GM04504 (cell line): ENCODE measurements around the gene COMT.

Experiments used
- DNase-seq: peaks from one replicate; pipeline ENCODE4 v3.0.0-alpha.2; 2012; ENCODE audit warnings: low read depth

The COMT gene

GRCh38 chr22:19982991-19983578 is 41.5 kb downstream of the COMT start:
- DNase-seq = no peak

- no peak for DNase-seq
These were observed 42.2 kb downstream of the COMT start for GRCh38 chr22:19983741-19984140.

- no peak for DNase-seq
These were observed 42.7 kb downstream of the COMT start for GRCh38 chr22:19984201-19984753.

- DNase-seq = no peak
These were observed 43.6 kb downstream of the COMT start for GRCh38 chr22:19984851-19985811.

GRCh38 chr22:19986011-19986409 is 44.4 kb downstream of the COMT start:
- DNase-seq = no peak

- no peak for DNase-seq
These were observed 45.1 kb downstream of the COMT start for GRCh38 chr22:19986410-19987341.

GRCh38 chr22:19987394-19988306 is 46.1 kb downstream of the COMT start:
- DNase-seq = no peak

GRCh38 chr22:19988331-19988808 is 46.8 kb downstream of the COMT start:
- no peak for DNase-seq

GRCh38 chr22:19988965-19989724 is 47.6 kb downstream of the COMT start:
- no peak for DNase-seq

- DNase-seq = no peak
These were observed 48.1 kb downstream of the COMT start for GRCh38 chr22:19989725-19990067.

- DNase-seq = no peak
These were observed 48.6 kb downstream of the COMT start for GRCh38 chr22:19990188-19990587.

GRCh38 chr22:19990609-19991394 is 49.2 kb downstream of the COMT start:
- DNase-seq = no peak

- no peak for DNase-seq
These were observed 49.7 kb downstream of the COMT start for GRCh38 chr22:19991395-19991644.

GRCh38 chr22:19991645-19992451 is 50.3 kb downstream of the COMT start:
- DNase-seq = no peak

- no peak for DNase-seq
These were observed 50.9 kb downstream of the COMT start for GRCh38 chr22:19992481-19992911.

- no peak for DNase-seq
These were observed 51.4 kb downstream of the COMT start for GRCh38 chr22:19992921-19993355.

GRCh38 chr22:19993926-19994325 is 52.4 kb downstream of the COMT start:
- no peak for DNase-seq

- DNase-seq = no peak
These were observed 53.5 kb downstream of the COMT start for GRCh38 chr22:19994851-19995610.
